CD14-positive monocyte (primary cell): Measurements from ENCODE around the gene LIAS. TPM values are rescaled to one million over a fixed set of nuclear protein-coding genes. Genes with fewer than 3 reads are reported as not detected.

ENCODE experiments used
- DNase-seq, 3 donors: peaks; one replicate each; pipeline ENCODE4 v3.0.0-alpha.2; 2011 to 2022
- H2AFZ ChIP-seq: 2 replicates; pipeline ENCODE4 v1.6.0; 2012; ENCODE audit warnings: mild to moderate bottlenecking, low read depth, low read length, inconsistent platforms; ENCODE audit not compliant: insufficient read depth, poor library complexity, severe bottlenecking
- H3K27ac ChIP-seq, 2 donors: 1 replicate in 1 of 2; 2 replicates in 1 of 2; pipeline ENCODE4 v1.5.1; 2012 to 2013; ENCODE audit warnings: low read length in 2 of 2, control low read depth in 1 of 2, inconsistent platforms in 1 of 2, low read depth in 1 of 2, mild to moderate bottlenecking in 1 of 2
- H3K27me3 ChIP-seq, 2 donors: one replicate each; pipeline versions ENCODE4 v1.6.0 to v1.6.1; 2011 to 2013; ENCODE audit warnings: low read length in 2 of 2; ENCODE audit not compliant: control insufficient read depth in 2 of 2, insufficient read depth in 2 of 2
- H3K36me3 ChIP-seq, 2 donors: replicated peaks in 1 of 2; 1 replicate in 1 of 2; 2 replicates in 1 of 2; pipeline versions ENCODE4 v1.5.1 to v1.6.1; 2012 to 2013; ENCODE audit warnings: low read length in 2 of 2, control low read depth in 1 of 2, inconsistent platforms in 1 of 2, mild to moderate bottlenecking in 1 of 2; ENCODE audit not compliant: insufficient read depth in 2 of 2, control insufficient read depth in 1 of 2
- H3K4me1 ChIP-seq, 2 donors: 1 replicate in 1 of 2; 2 replicates in 1 of 2; pipeline versions ENCODE4 v1.5.1 to v1.6.1; 2012 to 2013; ENCODE audit warnings: low read length in 2 of 2, control low read depth in 1 of 2, inconsistent platforms in 1 of 2, mild to moderate bottlenecking in 1 of 2, moderate library complexity in 1 of 2; ENCODE audit not compliant: insufficient read depth in 2 of 2, control insufficient read depth in 1 of 2
- H3K4me2 ChIP-seq: replicated peaks from 2 replicates; pipeline ENCODE3; 2012; ENCODE audit warnings: low read length, moderate library complexity, mild to moderate bottlenecking; ENCODE audit not compliant: poor library complexity, severe bottlenecking; ENCODE audit errors: extremely low read depth
- H3K4me3 ChIP-seq, 3 experiments: fragments of 200-600 bp in 1 of 3; sonication (generic) in 1 of 3; replicated peaks in 1 of 3; 1 replicate in 2 of 3; 2 replicates in 1 of 3; pipeline ENCODE4 v1.5.1; 2011 to 2013; ENCODE audit warnings: low read length in 3 of 3, mild to moderate bottlenecking in 3 of 3, control low read depth in 2 of 3, low read depth in 2 of 3, inconsistent platforms in 1 of 3, moderate library complexity in 1 of 3
- H3K79me2 ChIP-seq: 2 replicates; pipeline ENCODE4 v1.6.0; 2012; ENCODE audit warnings: mild to moderate bottlenecking, control low read depth, inconsistent platforms, low read length, moderate library complexity; ENCODE audit not compliant: insufficient read depth
- H3K9ac ChIP-seq: 2 replicates; pipeline ENCODE4 v1.6.0; 2017; ENCODE audit warnings: low read length, mild to moderate bottlenecking; ENCODE audit not compliant: insufficient read depth, poor library complexity, severe bottlenecking
- H3K9me3 ChIP-seq, 2 donors: replicated peaks in 1 of 2; 1 replicate in 1 of 2; 2 replicates in 1 of 2; pipeline versions ENCODE4 v1.5.1 to v1.6.1; 2012 to 2013; ENCODE audit warnings: low read length in 2 of 2, control low read depth in 1 of 2; ENCODE audit not compliant: control insufficient read depth in 1 of 2, insufficient read depth in 1 of 2
- H4K20me1 ChIP-seq: 2 replicates; pipeline ENCODE4 v1.6.0; 2012; ENCODE audit warnings: mild to moderate bottlenecking, low read length, control low read depth, moderate library complexity; ENCODE audit not compliant: insufficient read depth
- H3K27ac Mint-ChIP-seq, 7 donors: one replicate each; pipeline ENCODE4 v1.8.0; 2020; ENCODE audit warnings: mild to moderate bottlenecking in 7 of 7, mixed read lengths in 7 of 7, moderate library complexity in 6 of 7, inconsistent platforms in 2 of 7
- H3K27me3 Mint-ChIP-seq, 3 donors: one replicate each; pipeline ENCODE4 v1.8.0; 2021 to 2022; ENCODE audit warnings: low read depth in 3 of 3, mild to moderate bottlenecking in 3 of 3, mixed read lengths in 3 of 3, moderate library complexity in 3 of 3, inconsistent platforms in 1 of 3
- H3K36me3 Mint-ChIP-seq, 2 donors: one replicate each; pipeline ENCODE4 v1.8.0; 2020; ENCODE audit warnings: mixed read lengths in 2 of 2, inconsistent platforms in 1 of 2, mild to moderate bottlenecking in 1 of 2
- H3K4me1 Mint-ChIP-seq: one replicate; pipeline ENCODE4 v1.8.0; 2020; ENCODE audit warnings: mild to moderate bottlenecking, mixed read lengths
- H3K4me3 Mint-ChIP-seq, 2 donors: one replicate each; pipeline ENCODE4 v1.8.0; 2020; ENCODE audit warnings: mild to moderate bottlenecking in 2 of 2, mixed read lengths in 2 of 2, moderate library complexity in 1 of 2
- H3K9me3 Mint-ChIP-seq, 7 donors: one replicate each; pipeline ENCODE4 v1.8.0; 2020 to 2022; ENCODE audit warnings: mixed read lengths in 7 of 7, mild to moderate bottlenecking in 6 of 7, moderate library complexity in 6 of 7, inconsistent platforms in 2 of 7
- CTCF ChIP-seq: fragments of 200-600 bp; IDR thresholded peaks from one replicate; pipeline ENCODE4 v1.8.0; 2022; ENCODE audit warnings: antibody characterized with exemption, mild to moderate bottlenecking
- WGBS: methylation state at CpG from one replicate; pipeline ENCODE4 v1.1.5; 2013; ENCODE audit warnings: missing lambda C conversion rate; ENCODE audit not compliant: insufficient coverage; 5-methylcytosine and 5-hydroxymethylcytosine counted together
- intact Hi-C, 2 donors: fragments of 100-400 bp; cut with micrococcal nuclease; formaldehyde crosslinking; loops; one replicate each; pipeline versions ENCODE4 v1.15.0 to v1.15.1; 2023
- polyA plus RNA-seq, 3 donors: library from polyadenylated mRNA; depleted of rRNA in 1 of 3; unstranded in 2 of 3; stranded (reverse) in 1 of 3; fragments of 300-500 nt in 2 of 3; fragments of >200 nt in 1 of 3; fragmentation: Illumina TruSeq in 2 of 3; gene quantifications; 1 replicate in 2 of 3; 2 replicates in 1 of 3; pipeline ENCODE4 v1.2.3, GENCODE V29; 2012 to 2021

The LIAS gene
- polyA plus RNA-seq, 3 donors: 7.2 to 8.9 (median 7.8) TPM

- Mint-ChIP-seq H3K36me3 (peaks cover 22 to 36% of the 10 kb centered on the region in 2 donors), H3K27ac (no peak overlapping the region), H3K27me3 (no peaks in the 10 kb centered on the region), H3K9me3 (no peaks in the 10 kb centered on the region), H3K4me1 (peaks cover 15% of the 10 kb centered on the region), H3K4me3 (no peak overlapping the region)
- DNase-seq: no peak
- Histone ChIP-seq H3K9me3 (no peaks in the 10 kb centered on the region), H3K36me3 (peaks cover 14 to 41% of the 10 kb centered on the region in 2 donors), H3K27me3 (no peaks in the 10 kb centered on the region), H3K4me3 (no peak overlapping the region), H3K4me1 (peaks cover 10 to 12% of the 10 kb centered on the region in 2 donors), H3K4me2 (no peak overlapping the region), H2AFZ (no peak overlapping the region), H4K20me1 (no peaks in the 10 kb centered on the region), H3K9ac (no peak overlapping the region), H3K27ac (no peak overlapping the region), H3K79me2 (no peaks in the 10 kb centered on the region)
- intact Hi-C loops: no loop called here
- 100% methylated on average over 1 of the region's 5 CpGs for WGBS
- TF ChIP-seq CTCF: no peak
Measured at GRCh38 chr4:39476187-39476895, 17.5 kb downstream of the LIAS start.

GRCh38 chr4:39480251-39480650 lies 21.4 kb downstream of the LIAS start:
- no peaks in the 10 kb centered on the region for H3K9me3 ChIP-seq
- Mint-ChIP-seq H3K27me3 (peaks cover 0 to 5% (median 0%) of the 10 kb centered on the region in 3 donors), H3K36me3 (peaks cover 9 to 12% of the 10 kb centered on the region in 2 donors), H3K4me3 (no peak overlapping the region), H3K9me3 (peaks cover 0 to 2% (median 0%) of the 10 kb centered on the region in 7 donors), H3K27ac (peak overlapping the region in 5 of 7 donors; percentile 63 to 90 (median 85)), H3K4me1 (peaks cover 26% of the 10 kb centered on the region)
- H3K4me3 ChIP-seq: no peak overlapping the region
- intact Hi-C loops: loop anchor here in 1 of 2 donors (5.0 kb wide), 1 partner anchor 47 kb away; the partner anchor contains the start of gene UGDH
- no peak for TF ChIP-seq CTCF
- 98% methylated on average over 24 of the region's 27 CpGs for WGBS
- H2AFZ ChIP-seq: peak overlapping the region; percentile 79
- no peak overlapping the region for H3K9ac ChIP-seq
- H3K4me1 ChIP-seq: peaks cover 24 to 26% of the 10 kb centered on the region in 2 donors
- no peaks in the 10 kb centered on the region for H4K20me1 ChIP-seq
- peaks cover 7 to 21% of the 10 kb centered on the region in 2 donors for H3K36me3 ChIP-seq
- H3K4me2 ChIP-seq: peak overlapping the region; percentile 73
- peak overlapping the region in 1 of 2 donors; percentile 78 for H3K27ac ChIP-seq
- H3K79me2 ChIP-seq: no peaks in the 10 kb centered on the region
- no peak for DNase-seq
- no peaks in the 10 kb centered on the region for H3K27me3 ChIP-seq
